Measurements from ENCODE around the gene GBGT1. TPM values are rescaled to one million over a fixed set of nuclear protein-coding genes. Genes with fewer than 3 reads are reported as not detected.

The GBGT1 gene
- total RNA-seq, 2 donors from 2014 or later: 15.5 to 16.8 TPM

GRCh38 chr9:133141833-133142595, 21.7 kb downstream of the GBGT1 start:
- Histone ChIP-seq H3K4me3 (no peak overlapping the region), H3K36me3 (no peaks in the 10 kb centered on the region), H3K9me3 (no peaks in the 10 kb centered on the region), H3K27ac (peak overlapping the region; percentile 93 to 94), H3K27me3 (no peaks in the 10 kb centered on the region), H3K4me1 (peaks cover 0 to 85% of the 10 kb centered on the region in 2 donors)
- DNase-seq (ENCODE audit: low spot score): no peak
- no peak for TF ChIP-seq CTCF (IDR thresholded peaks at IDR 0.05)

GRCh38 chr9:133140606-133141005, 23.1 kb downstream of the GBGT1 start:
- no peaks in the 10 kb centered on the region for H3K36me3 ChIP-seq
- H3K27ac ChIP-seq: peak overlapping the region; percentile 93 to 94
- no peaks in the 10 kb centered on the region for H3K27me3 ChIP-seq
- DNase-seq (ENCODE audit: low spot score): no peak
- no peak for TF ChIP-seq CTCF (IDR thresholded peaks at IDR 0.05)
- H3K9me3 ChIP-seq: no peaks in the 10 kb centered on the region
- H3K4me1 ChIP-seq: peaks cover 0 to 97% of the 10 kb centered on the region in 2 donors
- H3K4me3 ChIP-seq: no peak overlapping the region

GRCh38 chr9:133140174-133140505, 23.6 kb downstream of the GBGT1 start:
- peak overlapping the region; percentile 93 to 94 for H3K27ac ChIP-seq
- no peak for TF ChIP-seq CTCF (IDR thresholded peaks at IDR 0.05)
- H3K27me3 ChIP-seq: no peaks in the 10 kb centered on the region
- H3K4me3 ChIP-seq: no peak overlapping the region
- no peak for DNase-seq (ENCODE audit: low spot score)
- H3K9me3 ChIP-seq: no peaks in the 10 kb centered on the region
- no peaks in the 10 kb centered on the region for H3K36me3 ChIP-seq
- peaks cover 0 to 97% of the 10 kb centered on the region in 2 donors for H3K4me1 ChIP-seq

GRCh38 chr9:133139246-133140173, 24.2 kb downstream of the GBGT1 start:
- Histone ChIP-seq H3K27ac (peak overlapping the region; percentile 93 to 94), H3K4me1 (peaks cover 0 to 97% of the 10 kb centered on the region in 2 donors), H3K9me3 (no peaks in the 10 kb centered on the region), H3K27me3 (no peaks in the 10 kb centered on the region), H3K36me3 (no peaks in the 10 kb centered on the region), H3K4me3 (no peak overlapping the region)
- DNase-seq (ENCODE audit: low spot score): no peak
- TF ChIP-seq CTCF (IDR thresholded peaks at IDR 0.05): no peak

GRCh38 chr9:133137451-133138231, 26.1 kb downstream of the GBGT1 start:
- Histone ChIP-seq H3K27ac (peak overlapping the region; percentile 93 to 94), H3K27me3 (no peaks in the 10 kb centered on the region), H3K4me1 (peaks cover 0 to 98% of the 10 kb centered on the region in 2 donors), H3K9me3 (no peaks in the 10 kb centered on the region), H3K36me3 (no peaks in the 10 kb centered on the region), H3K4me3 (no peak overlapping the region)
- no peak for TF ChIP-seq CTCF (IDR thresholded peaks at IDR 0.05)
- DNase-seq (ENCODE audit: low spot score): no peak
